GM10847 (cell line): Measurements from ENCODE around the gene REP15.

Source experiments
- POLR2A ChIP-seq: IDR thresholded peaks from 2 replicates; pipeline ENCODE4 v1.6.1; 2011; ENCODE audit not compliant: insufficient read length; ENCODE audit errors: extremely low read depth

The REP15 gene

DNA sequence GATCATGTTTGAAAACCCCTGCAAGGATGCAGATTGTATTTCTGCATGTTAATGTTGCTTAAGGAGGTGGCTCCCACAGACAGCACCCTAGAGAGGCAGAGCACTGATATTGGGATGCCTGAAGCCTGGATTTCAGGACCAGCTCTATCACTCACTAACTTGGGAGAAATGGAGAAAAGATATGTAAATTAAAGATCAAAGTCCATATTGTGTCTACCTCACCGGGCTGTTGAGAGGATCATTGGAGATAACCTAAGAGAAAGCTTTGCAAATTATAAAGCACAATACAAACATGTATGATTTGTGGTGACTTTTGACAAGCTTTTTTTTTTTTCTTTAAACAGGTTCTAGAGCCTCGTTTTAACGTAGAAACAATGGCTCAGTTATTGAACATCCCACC is 7.6 kb upstream of the REP15 start:
- no peak for TF ChIP-seq POLR2A

DNA sequence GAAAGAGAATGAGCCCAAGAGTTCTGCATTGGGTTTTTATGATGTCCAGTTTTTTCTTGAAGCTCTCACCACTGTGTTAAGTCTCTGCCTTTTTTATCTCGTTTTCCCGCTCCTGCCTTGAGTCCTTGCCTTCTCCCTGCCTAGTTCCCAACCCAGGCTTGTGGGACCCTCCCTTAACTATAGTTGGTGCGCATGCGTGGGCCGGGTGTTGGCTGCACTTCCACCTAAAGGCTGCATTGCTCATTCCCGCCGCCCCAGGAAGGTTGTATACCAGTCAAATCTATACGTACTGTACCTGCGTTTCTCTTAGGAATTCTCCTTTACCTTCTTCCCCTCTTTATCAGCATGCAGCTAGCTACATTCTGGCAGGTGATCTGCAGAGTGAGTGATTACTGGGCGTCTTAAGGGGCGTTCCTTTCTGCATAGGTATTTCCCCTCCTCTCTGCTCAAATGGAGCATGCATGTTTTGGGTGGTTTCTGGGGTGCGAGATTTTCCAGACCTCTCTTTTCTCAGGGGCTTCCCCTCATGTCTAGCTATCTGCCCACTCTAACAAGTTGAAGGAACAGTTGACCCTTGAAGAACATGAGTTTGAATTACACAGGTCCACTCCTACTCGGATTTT is 6.6 kb upstream of the REP15 start:
- TF ChIP-seq POLR2A: no peak

DNA sequence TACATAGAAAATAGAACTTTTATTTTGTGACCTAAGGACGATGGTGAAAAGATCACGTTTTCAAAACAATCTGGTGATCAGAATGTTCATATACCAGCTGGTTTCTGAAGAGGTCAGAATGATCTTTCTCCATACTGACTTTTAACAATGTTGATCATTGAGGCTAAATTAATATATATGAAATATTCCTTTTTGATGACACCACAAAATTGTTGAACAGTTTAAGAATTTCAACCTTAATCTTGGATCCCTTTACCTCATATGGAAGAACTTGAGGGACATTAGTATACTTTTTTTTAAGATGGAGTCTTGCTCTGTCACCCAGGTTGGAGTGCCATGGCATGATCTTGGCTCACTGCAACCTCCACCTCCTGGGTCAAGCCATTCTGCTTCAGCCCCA is 2.8 kb upstream of the REP15 start:
- no peak for TF ChIP-seq POLR2A

DNA sequence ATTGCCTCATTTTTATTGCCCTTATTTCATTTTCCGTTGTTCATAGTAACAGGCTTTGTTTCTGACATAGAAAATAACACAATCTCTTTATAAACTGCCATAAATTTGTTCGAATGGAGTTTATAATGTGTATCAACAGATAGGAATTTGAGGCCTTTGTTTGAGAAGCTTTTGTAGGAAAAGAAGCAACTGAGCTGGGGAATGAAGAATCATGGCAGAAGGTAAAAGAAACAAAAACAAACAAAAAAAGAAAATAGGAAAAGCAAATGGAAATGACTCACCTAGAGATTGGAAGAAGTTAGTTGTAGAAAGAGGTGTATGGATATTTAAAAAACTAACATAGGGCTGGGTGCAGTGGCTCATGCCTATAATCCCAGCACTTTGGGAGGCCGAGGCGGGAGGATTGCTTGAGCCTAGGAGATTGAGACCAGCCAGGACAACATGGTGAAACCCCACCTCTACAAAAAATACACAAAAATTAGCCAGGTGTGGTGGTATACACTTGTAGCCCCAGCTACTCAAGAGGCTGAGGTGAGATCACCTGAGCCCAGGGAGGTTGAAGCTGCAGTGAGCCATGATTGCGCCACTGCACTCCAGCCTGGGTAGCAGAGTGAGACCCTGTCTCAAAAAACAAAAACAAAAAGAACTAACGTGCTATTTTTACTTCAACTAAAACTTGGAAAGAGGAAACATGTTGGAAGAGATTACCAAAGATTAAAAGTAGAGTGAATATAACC is 523 bp upstream of the REP15 start:
- no peak for TF ChIP-seq POLR2A

DNA sequence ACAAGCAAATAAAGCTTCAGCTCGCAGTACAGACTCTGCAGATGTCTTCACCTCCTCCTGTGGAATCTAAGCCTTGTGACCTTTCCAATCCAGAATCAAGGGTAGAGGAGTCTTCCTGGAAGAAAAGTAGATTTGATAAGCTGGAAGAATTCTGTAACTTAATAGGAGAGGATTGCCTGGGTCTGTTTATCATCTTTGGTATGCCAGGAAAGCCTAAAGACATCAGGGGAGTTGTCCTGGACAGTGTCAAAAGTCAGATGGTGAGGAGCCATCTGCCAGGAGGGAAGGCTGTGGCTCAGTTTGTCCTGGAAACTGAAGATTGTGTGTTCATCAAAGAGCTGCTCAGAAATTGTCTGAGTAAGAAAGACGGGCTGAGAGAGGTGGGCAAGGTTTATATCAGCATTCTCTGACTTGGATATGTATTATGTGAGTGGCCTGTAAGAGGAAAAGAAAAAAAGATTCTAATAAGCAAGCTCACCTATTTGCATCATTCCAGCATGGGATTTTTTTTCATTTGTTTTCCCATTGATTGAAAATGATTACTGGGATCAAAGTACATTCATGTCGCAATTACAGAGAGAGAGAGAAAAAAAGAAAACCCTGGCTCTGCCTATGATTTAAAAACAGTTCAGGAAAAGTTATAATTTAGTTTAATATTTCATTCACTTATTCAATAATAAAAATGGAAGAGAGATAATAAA is 767 bp downstream of the REP15 start:
- TF ChIP-seq POLR2A: no peak

DNA sequence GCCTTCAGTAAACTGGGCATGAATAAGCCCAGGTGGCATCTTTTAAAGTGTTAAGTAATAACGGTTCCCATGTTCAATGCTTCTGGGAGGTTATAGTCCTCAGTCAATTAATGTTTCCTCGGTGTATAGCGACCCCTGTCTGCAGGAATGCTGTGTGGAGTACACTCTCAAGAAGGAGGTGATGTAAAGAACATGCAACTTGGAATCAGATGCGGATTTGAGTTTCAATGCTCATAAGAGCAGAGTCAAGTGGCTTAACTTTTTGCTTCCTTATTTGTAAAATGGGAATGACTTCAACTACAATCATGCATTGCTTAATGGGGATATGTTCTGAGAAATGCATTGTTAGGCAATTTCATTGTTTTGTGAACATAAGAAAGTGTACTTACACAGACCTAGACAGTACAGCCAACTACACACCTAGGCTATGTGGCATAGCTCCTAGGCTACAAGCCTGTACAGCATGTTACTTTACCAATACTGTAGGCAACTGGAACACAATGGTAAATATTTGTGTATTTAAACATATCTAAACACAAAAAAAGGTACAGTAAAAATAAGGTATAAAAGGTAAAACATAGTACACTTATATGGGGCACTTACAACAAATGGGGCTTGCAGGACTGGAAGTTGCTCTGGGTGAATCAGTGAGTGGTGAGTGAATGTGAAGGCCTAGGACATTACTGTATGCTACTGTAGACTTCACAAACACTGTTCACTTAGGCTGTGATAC is 7.6 kb downstream of the REP15 start:
- no peak for TF ChIP-seq POLR2A

DNA sequence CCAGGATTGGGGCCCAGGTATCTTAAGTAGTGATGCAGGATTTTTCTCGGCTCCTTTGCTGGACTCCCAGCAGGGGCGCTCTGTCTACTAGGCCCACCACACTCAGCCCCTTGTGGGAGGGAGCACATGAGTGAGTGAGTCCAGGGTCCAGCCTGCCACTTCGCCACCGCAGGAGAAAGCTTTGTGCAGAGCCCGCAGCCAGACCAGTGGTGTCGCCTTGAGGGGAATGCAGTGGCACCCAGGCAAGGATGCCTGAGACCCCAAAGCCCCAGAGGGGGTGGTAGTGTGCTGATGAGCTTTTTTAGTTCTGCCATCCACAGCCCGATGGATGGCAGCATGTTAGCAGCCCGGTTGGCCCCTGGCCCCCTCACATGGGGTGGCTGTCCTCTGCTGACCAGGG is 9.0 kb downstream of the REP15 start:
- TF ChIP-seq POLR2A: no peak

DNA sequence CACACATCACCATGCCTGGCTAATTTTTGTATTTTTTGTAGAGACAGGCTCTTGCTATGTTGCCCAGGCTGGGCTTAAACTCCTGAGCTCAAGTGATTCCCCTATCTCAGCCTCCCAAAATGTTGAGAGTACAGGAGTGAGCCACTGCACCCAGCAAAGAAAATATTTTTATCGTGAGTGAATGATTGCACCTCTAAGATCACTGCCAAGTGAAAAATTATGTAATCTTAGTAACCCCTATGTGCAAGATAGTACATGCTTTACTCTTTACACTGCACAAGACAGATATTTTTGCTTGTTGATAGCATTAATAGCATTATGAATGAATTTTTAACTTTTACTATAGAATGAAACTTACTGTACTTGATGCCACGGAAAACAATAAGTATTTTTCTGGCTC is 11.0 kb downstream of the REP15 start:
- TF ChIP-seq POLR2A: no peak

DNA sequence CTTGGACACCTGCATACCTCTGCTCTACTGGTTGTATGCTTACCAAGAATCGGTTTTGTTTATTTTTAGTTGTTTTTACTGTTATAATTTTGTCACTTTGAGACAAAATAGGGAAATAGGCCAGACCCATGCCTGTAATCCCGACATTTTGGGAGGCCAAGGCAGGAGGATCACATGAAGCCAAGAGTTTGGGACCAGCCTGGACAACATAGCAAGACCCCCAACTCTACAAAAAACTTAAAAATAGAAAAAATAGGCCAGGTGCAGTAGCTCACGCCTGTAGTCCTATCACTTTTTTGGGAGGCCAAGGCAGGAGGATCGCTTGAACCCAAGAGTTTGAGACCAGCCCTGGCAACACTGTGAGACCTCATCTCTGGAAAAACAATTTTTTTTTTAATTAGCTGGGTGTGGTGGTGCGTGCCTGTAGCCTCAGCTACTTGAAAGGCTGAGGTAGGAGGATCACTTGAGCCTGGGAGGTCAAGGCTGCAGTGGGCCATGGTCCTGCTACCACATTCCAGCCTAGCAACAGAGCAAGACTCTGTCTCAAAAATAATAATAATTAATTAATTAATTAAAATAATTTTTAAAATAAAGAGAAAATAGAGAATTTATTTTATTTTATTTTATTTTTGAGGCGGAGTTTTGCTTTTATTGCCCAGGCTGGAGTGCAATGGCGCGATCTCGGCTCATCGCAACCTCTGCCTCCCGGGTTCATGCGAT is 13.1 kb downstream of the REP15 start:
- no peak for TF ChIP-seq POLR2A

DNA sequence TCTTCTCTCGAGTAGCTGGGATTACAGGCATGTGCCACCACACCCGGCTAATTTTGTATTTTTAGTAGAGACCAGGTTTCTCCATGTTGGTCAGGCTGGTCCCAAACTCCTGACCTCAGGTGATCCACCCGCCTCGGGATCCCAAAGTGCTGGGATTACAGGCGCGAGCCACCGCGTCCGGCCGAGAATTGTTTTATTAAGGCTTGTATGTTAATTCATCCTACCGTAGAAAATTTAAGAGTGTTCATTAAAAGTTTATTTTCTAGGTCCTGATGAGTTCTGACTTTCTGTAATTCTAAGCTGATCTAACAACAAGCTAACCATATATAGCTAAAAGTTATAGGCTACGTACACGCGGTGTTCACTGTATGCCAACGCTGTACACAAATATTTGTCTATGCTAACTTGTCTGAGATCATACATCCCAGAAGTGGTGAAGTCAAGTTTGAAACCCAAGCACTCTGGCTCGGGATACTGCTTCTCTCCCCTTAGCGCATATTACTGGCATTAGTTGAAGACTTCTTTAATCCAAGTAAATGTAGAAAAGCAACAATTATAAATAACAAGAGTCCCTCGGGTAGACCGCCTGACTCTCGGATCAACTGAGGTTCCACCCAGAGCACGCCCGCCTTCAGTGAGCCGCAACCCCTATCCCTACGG is 13.8 kb downstream of the REP15 start:
- no peak for TF ChIP-seq POLR2A

DNA sequence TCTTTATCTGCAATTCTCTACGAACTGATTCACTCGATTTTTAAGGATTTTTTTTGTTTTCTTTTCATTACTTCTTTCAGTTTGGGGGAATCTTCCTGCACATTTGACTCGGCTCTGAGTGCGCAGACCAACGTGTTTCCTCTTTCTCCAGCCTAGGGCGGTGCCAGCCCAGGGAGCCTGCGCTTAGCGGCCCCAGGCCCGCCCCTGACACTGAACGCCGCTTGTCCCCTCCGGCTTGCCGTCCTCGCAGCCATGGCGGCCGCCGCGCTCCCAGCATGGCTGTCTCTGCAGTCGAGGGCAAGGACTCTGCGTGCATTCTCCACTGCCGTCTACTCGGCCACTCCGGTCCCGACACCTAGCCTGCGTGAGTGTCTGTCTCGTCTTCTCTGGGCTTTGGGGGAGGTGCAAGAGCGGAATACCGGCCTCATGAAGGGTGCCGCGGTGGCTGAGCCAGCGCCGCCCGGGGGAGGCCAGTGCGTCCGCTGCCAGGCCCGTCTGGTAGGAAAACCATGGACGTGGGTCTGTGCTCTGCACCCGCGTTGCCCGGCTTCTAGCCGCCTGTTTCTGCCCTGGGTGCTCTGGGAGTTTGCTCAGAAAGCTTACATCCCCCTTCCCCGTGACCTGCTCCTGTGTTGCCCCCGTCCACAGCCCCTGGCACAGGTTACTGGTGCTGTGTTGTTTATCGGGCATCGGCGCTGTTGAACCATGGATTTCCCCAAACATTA is 14.5 kb downstream of the REP15 start, which contains the start of gene MRPS35:
TSS of gene MRPS35 (plus strand) at position 241 of the 725 bp plus-strand sequence. CDS start at position 253, 12 bp downstream.
- TF ChIP-seq POLR2A: peak; percentile 94

DNA sequence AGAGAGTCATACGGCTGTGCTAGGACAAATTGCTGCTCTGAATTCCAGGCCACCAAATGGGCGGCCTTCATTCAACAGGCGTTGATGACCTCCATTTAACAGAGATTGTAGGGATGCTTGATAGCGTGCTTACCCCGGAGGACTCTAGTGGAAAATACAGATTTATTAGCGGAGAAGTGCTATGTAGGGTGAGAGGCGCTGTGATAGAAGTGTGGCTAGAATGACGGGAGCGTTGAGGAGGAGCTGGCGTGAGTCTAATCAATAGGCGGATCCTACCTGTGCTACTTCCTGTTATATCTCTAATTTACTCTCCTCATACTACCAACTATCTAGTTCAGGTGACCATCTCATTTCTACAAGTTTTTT is 15.1 kb downstream of the REP15 start:
- no peak for TF ChIP-seq POLR2A

DNA sequence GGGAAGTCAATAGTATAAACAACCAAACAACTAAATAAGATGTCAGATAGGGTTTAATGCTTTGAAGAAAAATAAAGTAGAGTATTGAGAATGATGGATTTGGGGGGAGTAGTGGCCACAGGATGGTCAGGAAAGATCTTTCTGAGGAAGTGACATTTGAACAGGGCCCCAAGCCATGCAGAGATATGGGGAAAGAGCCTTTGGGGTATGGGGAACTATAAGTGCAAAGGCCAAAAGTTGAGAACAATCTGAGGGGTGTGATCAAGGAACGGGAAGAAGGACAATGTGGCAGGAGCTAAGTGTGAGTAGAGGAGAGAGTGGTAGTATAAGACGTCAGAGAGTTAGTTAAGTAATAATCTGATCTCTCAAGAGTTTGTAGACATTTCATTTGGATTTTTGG is 15.7 kb downstream of the REP15 start:
- TF ChIP-seq POLR2A: no peak

DNA sequence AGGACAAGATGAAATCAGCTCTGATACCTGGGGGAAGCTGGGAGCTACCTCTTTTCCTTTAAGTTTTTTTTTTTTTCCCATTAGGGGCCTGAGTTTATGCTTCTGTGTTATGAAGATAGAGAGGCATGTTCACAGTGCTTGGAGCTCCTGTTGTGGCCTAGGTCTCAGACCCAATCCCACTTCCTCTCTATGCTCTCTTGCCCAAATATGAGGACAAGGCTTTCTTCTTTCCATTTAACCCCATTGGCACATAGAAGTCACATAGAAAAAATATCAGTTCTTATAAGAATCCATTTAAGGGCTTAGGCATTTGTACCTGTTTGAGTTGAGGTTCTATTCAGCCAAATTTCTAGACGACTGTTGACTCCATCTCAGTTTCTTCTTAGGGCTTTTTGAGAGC is 27.0 kb downstream of the REP15 start:
- no peak for TF ChIP-seq POLR2A
